Gastroesophageal sphincter (tissue), 3 donors: Measurements from ENCODE around the gene CACNA1C.

Source experiments
- POLR2A ChIP-seq, 2 donors: fragments of 450-650 bp; IDR thresholded peaks; one replicate each; pipeline ENCODE4 v1.6.1; 2017; ENCODE audit warnings: antibody characterized with exemption in 2 of 2, mild to moderate bottlenecking in 2 of 2, moderate library complexity in 1 of 2
- POLR2AphosphoS5 ChIP-seq: sonication (generic); formaldehyde crosslinking; IDR thresholded peaks from one replicate; pipeline ENCODE4 v1.6.1; 2017; ENCODE audit warnings: antibody characterized with exemption
- TF ChIP-seq, protein P1 (sequence below), 4 experiments: fragments of 200-600 bp in 2 of 4; fragments of 450-650 bp in 2 of 4; sonication (generic) in 1 of 4; IDR thresholded peaks; one replicate each; pipeline ENCODE4 v1.5.1; 2017 to 2019; ENCODE audit warnings: antibody characterized with exemption in 4 of 4, mild to moderate bottlenecking in 2 of 4, moderate library complexity in 2 of 4

DNA sequence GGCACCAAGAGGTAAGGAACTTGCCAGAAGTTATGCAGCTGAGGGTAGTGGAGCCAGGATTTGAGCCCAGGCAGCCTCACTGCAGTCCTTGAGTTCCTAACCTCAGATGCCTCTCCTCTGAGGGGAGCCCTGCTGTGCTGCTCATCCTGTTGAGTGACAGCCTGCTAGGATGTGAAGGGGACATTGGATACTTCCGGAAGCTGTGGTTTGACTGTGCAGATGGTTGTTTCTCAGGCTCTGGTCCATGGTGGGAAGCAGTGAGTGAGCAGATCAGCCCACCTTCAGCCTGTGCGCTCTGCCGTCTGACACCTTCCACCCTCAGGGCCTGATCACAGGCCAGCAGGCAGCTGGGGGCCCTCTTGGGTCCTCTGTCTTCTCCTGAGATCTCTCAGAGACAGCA lies 253.2 kb downstream of the CACNA1C start:
- TF ChIP-seq, protein P1, sequence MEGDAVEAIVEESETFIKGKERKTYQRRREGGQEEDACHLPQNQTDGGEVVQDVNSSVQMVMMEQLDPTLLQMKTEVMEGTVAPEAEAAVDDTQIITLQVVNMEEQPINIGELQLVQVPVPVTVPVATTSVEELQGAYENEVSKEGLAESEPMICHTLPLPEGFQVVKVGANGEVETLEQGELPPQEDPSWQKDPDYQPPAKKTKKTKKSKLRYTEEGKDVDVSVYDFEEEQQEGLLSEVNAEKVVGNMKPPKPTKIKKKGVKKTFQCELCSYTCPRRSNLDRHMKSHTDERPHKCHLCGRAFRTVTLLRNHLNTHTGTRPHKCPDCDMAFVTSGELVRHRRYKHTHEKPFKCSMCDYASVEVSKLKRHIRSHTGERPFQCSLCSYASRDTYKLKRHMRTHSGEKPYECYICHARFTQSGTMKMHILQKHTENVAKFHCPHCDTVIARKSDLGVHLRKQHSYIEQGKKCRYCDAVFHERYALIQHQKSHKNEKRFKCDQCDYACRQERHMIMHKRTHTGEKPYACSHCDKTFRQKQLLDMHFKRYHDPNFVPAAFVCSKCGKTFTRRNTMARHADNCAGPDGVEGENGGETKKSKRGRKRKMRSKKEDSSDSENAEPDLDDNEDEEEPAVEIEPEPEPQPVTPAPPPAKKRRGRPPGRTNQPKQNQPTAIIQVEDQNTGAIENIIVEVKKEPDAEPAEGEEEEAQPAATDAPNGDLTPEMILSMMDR (IDR thresholded peaks at IDR 0.05): no peak
- no peak for TF ChIP-seq POLR2A (IDR thresholded peaks at IDR 0.05)
- TF ChIP-seq POLR2AphosphoS5: no peak
